HepG2 (cell line): ENCODE measurements around the gene PTGIS. TPM values are rescaled to one million over a fixed set of nuclear protein-coding genes. Genes with fewer than 3 reads are reported as not detected.

Experiments used
- ATAC-seq: fragments of 200-7000 bp; cut with Tn5 transposase; 3 replicates; pipeline ENCODE4 v1.9.1; 2020; ENCODE audit warnings: mild to moderate bottlenecking, moderate library complexity
- BruUV-seq: library from RNA; stranded (reverse); fragments of 400-500 nt; replicated peaks from 2 replicates; lab custom pipeline; 2021; lab: Mats Ljungman, UMichigan
- CTCF ChIA-PET: fragments of 300-600 bp; formaldehyde crosslinking; extraction: SDS; loops from one replicate; lab custom pipeline; 2021; ENCODE audit warnings: low total read pairs, inconsistent platforms, low intra/inter-chr PET ratio; lab: Yijun Ruan, JAX
- POLR2A ChIA-PET: fragments of 350-600 bp; sonication (Branson Sonifier 250); formaldehyde crosslinking; loops from one replicate; lab custom pipeline; 2020; ENCODE audit warnings: antibody characterized with exemption, inconsistent platforms; lab: Yijun Ruan, JAX
- DNase-seq: peaks from one replicate; pipeline ENCODE4 v3.0.0-alpha.2; 2015; ENCODE audit warnings: low spot score
- FAIRE-seq: peaks from 3 replicates; lab custom pipeline; 2011; peaks lifted over from hg19 to GRCh38; lab: Jason Lieb, UNC
- H2AFZ ChIP-seq: one replicate; pipeline ENCODE4 v1.6.1; 2011; ENCODE audit warnings: low read length, inconsistent platforms
- H3K27ac ChIP-seq: fragments of 300-600 bp; 3 replicates; pipeline ENCODE4 v1.8.0; 2011; ENCODE audit warnings: mixed run types, mild to moderate bottlenecking, mixed read lengths, low read length, inconsistent platforms; ENCODE audit not compliant: insufficient read depth; ENCODE audit errors: extremely low read length
- H3K27me3 ChIP-seq, 2 experiments: fragments of 200-600 bp in 1 of 2; 2 replicates in 1 of 2; 3 replicates in 1 of 2; pipeline versions ENCODE4 v1.6.0 to v1.8.0; 2011; ENCODE audit warnings: low read length in 2 of 2, mild to moderate bottlenecking in 2 of 2, moderate library complexity in 2 of 2, inconsistent platforms in 1 of 2; ENCODE audit not compliant: insufficient read depth in 2 of 2, control insufficient read depth in 1 of 2
- H3K36me3 ChIP-seq, 2 experiments: fragments of 200-600 bp in 1 of 2; replicated peaks in 1 of 2; 2 replicates in 1 of 2; 3 replicates in 1 of 2; pipeline versions ENCODE4 v1.5.1 to v1.8.0; 2011; ENCODE audit warnings: low read length in 2 of 2, inconsistent platforms in 1 of 2; ENCODE audit not compliant: insufficient read depth in 2 of 2, control insufficient read depth in 1 of 2
- H3K4me1 ChIP-seq: 2 replicates; pipeline ENCODE4 v1.5.1; 2012; ENCODE audit warnings: low read length, inconsistent platforms; ENCODE audit not compliant: insufficient read depth
- H3K4me2 ChIP-seq: 2 replicates; pipeline ENCODE4 v1.6.0; 2011; ENCODE audit warnings: low read depth, low read length, inconsistent platforms
- H3K4me3 ChIP-seq, 3 experiments: fragments of 200-600 bp in 1 of 3; sonication (generic), shearing (Covaris generic) in 1 of 3; replicated peaks in 1 of 3; 2 replicates each; pipeline ENCODE4 v1.5.1; 2011 to 2016; ENCODE audit warnings: low read length in 3 of 3, inconsistent platforms in 2 of 3, low read depth in 2 of 3, mild to moderate bottlenecking in 2 of 3, control low read depth in 1 of 3, mixed read lengths in 1 of 3; ENCODE audit not compliant: insufficient read depth in 1 of 3
- H3K79me2 ChIP-seq: one replicate; pipeline ENCODE4 v1.6.1; 2011; ENCODE audit warnings: low read length, inconsistent platforms; ENCODE audit not compliant: insufficient read depth
- H3K9ac ChIP-seq: 2 replicates; pipeline ENCODE4 v1.6.0; 2011; ENCODE audit warnings: mild to moderate bottlenecking, low read depth, low read length, inconsistent platforms; ENCODE audit not compliant: insufficient read depth
- H3K9me3 ChIP-seq: 2 replicates; pipeline ENCODE4 v1.5.1; 2012; ENCODE audit warnings: mild to moderate bottlenecking, low read length
- H4K20me1 ChIP-seq: 2 replicates; pipeline ENCODE4 v1.6.0; 2011; ENCODE audit warnings: inconsistent platforms, mild to moderate bottlenecking, low read length, moderate library complexity; ENCODE audit not compliant: insufficient read depth
- ATF2 ChIP-seq: sonication (generic); formaldehyde crosslinking; IDR thresholded peaks from 2 replicates; pipeline ENCODE4 v1.4.0; 2020; ENCODE audit warnings: missing genetic modification reagents
- CC2D1A ChIP-seq: sonication (generic); formaldehyde crosslinking; IDR thresholded peaks from 2 replicates; pipeline ENCODE4 v1.8.1; 2023; ENCODE audit warnings: mild to moderate bottlenecking, missing genetic modification reagents
- FOXA3 ChIP-seq: IDR thresholded peaks from 2 replicates; pipeline ENCODE4 v1.6.1; 2016; ENCODE audit warnings: missing genetic modification reagents, missing compliant biosample characterization
- GFI1 ChIP-seq: sonication (generic); formaldehyde crosslinking; IDR thresholded peaks from 2 replicates; pipeline ENCODE4 v1.5.0; 2020; ENCODE audit warnings: missing genetic modification reagents, mild to moderate bottlenecking, borderline replicate concordance
- NFYC ChIP-seq: IDR thresholded peaks from 2 replicates; pipeline ENCODE4 v1.6.1; 2016; ENCODE audit warnings: missing genetic modification reagents, missing compliant biosample characterization
- NR2C2 ChIP-seq: sonication (generic); formaldehyde crosslinking; IDR thresholded peaks from 2 replicates; pipeline ENCODE4 v1.4.0; 2020; ENCODE audit warnings: missing genetic modification reagents, mild to moderate bottlenecking, moderate library complexity, borderline replicate concordance
- PLRG1 ChIP-seq: fragments of 450-650 bp; conservative IDR thresholded peaks from 2 replicates; pipeline ENCODE4 v1.6.1; 2016
- RFXANK ChIP-seq: IDR thresholded peaks from 2 replicates; pipeline ENCODE4 v1.6.1; 2016
- SMAD3 ChIP-seq: sonication (generic); formaldehyde crosslinking; IDR thresholded peaks from 2 replicates; pipeline ENCODE4 v1.4.0; 2020; ENCODE audit warnings: missing genetic modification reagents
- SNAI1 ChIP-seq: sonication (generic); formaldehyde crosslinking; IDR thresholded peaks from 2 replicates; pipeline ENCODE4 v1.5.0; 2020; ENCODE audit warnings: mild to moderate bottlenecking, missing genetic modification reagents, borderline replicate concordance
- TBX2 ChIP-seq: sonication (generic); formaldehyde crosslinking; IDR thresholded peaks from 2 replicates; pipeline ENCODE4 v1.5.0; 2020; ENCODE audit warnings: missing genetic modification reagents, mild to moderate bottlenecking, borderline replicate concordance
- ZFP91 ChIP-seq: sonication (generic); formaldehyde crosslinking; IDR thresholded peaks from 2 replicates; pipeline ENCODE4 v1.9.0; 2022; ENCODE audit warnings: missing genetic modification reagents, mild to moderate bottlenecking, borderline replicate concordance
- ZNF512 ChIP-seq: sonication (generic); formaldehyde crosslinking; IDR thresholded peaks from 2 replicates; pipeline ENCODE4 v1.4.0; 2020; ENCODE audit warnings: mild to moderate bottlenecking, missing genetic modification reagents
- ZNF83 ChIP-seq: sonication (generic); formaldehyde crosslinking; IDR thresholded peaks from 2 replicates; pipeline ENCODE4 v1.4.0; 2020; ENCODE audit warnings: missing genetic modification reagents, mild to moderate bottlenecking, borderline replicate concordance
- WGBS: methylation state at CpG from one replicate; pipeline ENCODE4 v1.1.6; 2017; ENCODE audit warnings: low lambda C conversion rate; 5-methylcytosine and 5-hydroxymethylcytosine counted together
- in situ Hi-C: cut with HindIII; loops from 2 replicates; pipeline ENCODE4 v1.10.0; 2017; ENCODE audit warnings: low pct_unique_long_range_greater_than_20kb; ENCODE audit not compliant: extremely low pct_ligation_motif_present
- intact Hi-C: fragments of 100-400 bp; cut with micrococcal nuclease; formaldehyde crosslinking; loops from one replicate; pipeline ENCODE4 v1.10.0; 2022; ENCODE audit not compliant: unreplicated experiment
- polyA plus RNA-seq, 8 experiments: library from polyadenylated mRNA; depleted of rRNA in 3 of 8; stranded (reverse) in 7 of 8; unstranded in 1 of 8; fragments of >200 nt; fragmentation: Illumina TruSeq in 4 of 8; extraction: Trizol in 4 of 8; gene quantifications; 2 replicates each; pipeline versions ENCODE4 v1.2.1 to v1.2.3, GENCODE V29; 2011 to 2016; ENCODE audit warnings: low read depth in 4 of 8, missing spikeins in 1 of 8, mixed read lengths in 1 of 8; ENCODE audit not compliant: insufficient read depth in 1 of 8
- total RNA-seq, 5 experiments: library from RNA; depleted of rRNA; stranded (reverse); fragments of >200 nt; fragmentation: Illumina TruSeq; extraction: Trizol; gene quantifications; 2 replicates each; pipeline ENCODE4 v1.2.3, GENCODE V29; 2016; ENCODE audit warnings: low read depth in 1 of 5
- TF ChIP-seq, protein P1 (sequence below): sonication (generic); formaldehyde crosslinking; IDR thresholded peaks from 2 replicates; pipeline ENCODE4 v1.4.0; 2020; ENCODE audit warnings: mild to moderate bottlenecking, missing genetic modification reagents

PTGIS gene
- total and polyA plus RNA-seq, 2 of the 13 experiments (the other 11 are each of a cell fraction or from before 2014, with no cell fraction given), result not detected

DNA sequence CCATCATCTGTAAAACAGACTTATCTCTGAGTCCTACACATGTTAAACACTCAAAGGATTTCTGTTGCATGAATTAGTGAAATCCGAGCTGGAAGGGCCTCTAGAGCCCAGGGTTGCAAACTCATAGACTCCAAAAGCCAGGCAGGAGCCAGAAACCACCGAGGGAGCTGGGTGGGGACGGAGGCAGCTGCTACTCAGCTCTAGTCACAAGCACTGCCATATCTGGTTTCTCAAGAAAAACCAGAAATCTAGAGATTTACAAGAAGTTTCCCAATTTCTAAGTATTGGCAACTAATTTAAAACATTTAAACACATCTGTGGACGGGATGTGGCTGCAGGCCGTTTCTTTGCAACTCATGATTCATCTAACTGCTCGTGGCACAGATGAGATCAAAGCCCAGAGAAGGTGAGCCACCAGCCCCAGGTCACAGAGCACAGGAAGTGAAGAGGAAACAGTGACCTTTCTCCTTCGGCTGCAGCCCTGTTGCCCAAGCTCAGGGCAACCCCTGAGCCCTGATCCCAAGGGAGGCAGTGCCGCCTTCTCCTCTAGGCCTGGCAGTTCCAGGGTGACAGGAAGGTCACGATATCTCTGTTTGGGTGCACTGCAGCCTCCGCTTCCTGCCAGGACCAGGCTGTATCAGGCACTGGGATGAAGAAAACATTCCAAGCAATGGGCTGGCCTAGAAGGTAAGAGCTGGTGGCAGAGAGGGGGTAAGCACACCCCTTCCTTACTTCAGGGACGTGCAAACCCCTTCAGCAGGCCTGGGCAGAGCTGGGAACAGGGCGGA lies 26.4 kb upstream of the PTGIS start:
- Histone ChIP-seq H3K27ac (no peak overlapping the region), H2AFZ (no peak overlapping the region), H3K9ac (no peak overlapping the region), H3K27me3 (no peaks in the 10 kb centered on the region; a peak in 3 of 5 replicates), H3K4me2 (peak overlapping the region; percentile 61), H3K9me3 (no peaks in the 10 kb centered on the region), H4K20me1 (no peaks in the 10 kb centered on the region), H3K4me1 (peaks cover 54% of the 10 kb centered on the region), H3K79me2 (no peaks in the 10 kb centered on the region), H3K4me3 (peak overlapping the region in 1 of 3 experiments; percentile 44; a peak in 1 of 6 replicates), H3K36me3 (no peaks in the 10 kb centered on the region)
- in situ Hi-C loops, result no loop called here
- ChIA-PET CTCF (no interaction called here), POLR2A (interaction anchor here (5.9 kb wide), 1 partner anchor 10 kb away, joined by 59 read pairs; no protein-coding TSS in a partner anchor)
- intact Hi-C loops, result no loop called here
- FAIRE-seq (no peak), ATAC-seq (peak; percentile 27), DNase-seq (no peak)
- WGBS, result 13% methylated on average over 11 of the region's 12 CpGs
- no TSS peak for BruUV-seq
- TF ChIP-seq FOXA3 (CRISPR knock-in tag) (0 out of 2 replicates have a peak, but pooled peaks have one; percentile 23), RFXANK (CRISPR knock-in tag) (no peak), PLRG1 (no peak), NR2C2 (CRISPR knock-in tag) (peak; percentile 43; the same call in 1 of the 2 replicates), CC2D1A (no peak), ZNF83 (CRISPR knock-in tag) (0 out of 2 replicates have a peak, but pooled peaks have one; percentile 48), ZFP91 (peak; percentile 32; the same call in 1 of the 2 replicates), TBX2 (CRISPR knock-in tag) (peak; percentile 2; the same call in 1 of the 2 replicates), NFYC (CRISPR knock-in tag) (no peak), ZNF512 (no peak), ATF2 (no peak), SMAD3 (CRISPR knock-in tag) (no peak), SNAI1 (CRISPR knock-in tag) (no peak), GFI1 (CRISPR knock-in tag) (no peak)
- TF ChIP-seq, protein P1, sequence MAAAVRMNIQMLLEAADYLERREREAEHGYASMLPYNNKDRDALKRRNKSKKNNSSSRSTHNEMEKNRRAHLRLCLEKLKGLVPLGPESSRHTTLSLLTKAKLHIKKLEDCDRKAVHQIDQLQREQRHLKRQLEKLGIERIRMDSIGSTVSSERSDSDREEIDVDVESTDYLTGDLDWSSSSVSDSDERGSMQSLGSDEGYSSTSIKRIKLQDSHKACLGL (CRISPR knock-in tag), result no peak
